ENCODE results near the gene MARS1.

Gene MARS1

DNA sequence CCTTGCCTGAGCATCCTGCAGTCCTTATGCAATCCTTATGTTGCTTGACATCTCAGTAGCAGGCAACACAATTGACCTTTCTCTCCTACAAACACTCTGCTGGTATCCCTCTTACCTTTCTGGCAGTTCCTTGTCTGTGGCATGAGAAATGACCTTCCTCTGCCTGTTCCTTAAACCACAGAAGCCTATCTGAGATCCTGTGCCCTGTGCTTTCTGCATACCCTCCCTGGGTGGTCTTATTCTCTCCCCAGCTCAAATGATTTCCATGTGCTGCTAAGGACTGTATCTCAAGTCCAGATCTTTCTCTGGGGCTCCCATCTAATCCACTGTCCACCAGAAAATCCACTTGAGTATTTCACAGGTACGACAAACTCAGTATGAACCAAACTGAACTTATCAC lies 6.2 kb upstream of the MARS1 start:
- H3K9ac ChIP-seq: no peak overlapping the region

GRCh38 chr12:57483466-57483865 lies 4.4 kb upstream of the MARS1 start:
- no peak for TF ChIP-seq CTCF (IDR thresholded peaks at IDR 0.05)
- Histone ChIP-seq H3K36me3 (ENCODE audit: control insufficient read depth, insufficient read depth, low read length) (no peaks in the 10 kb centered on the region), H3K27ac (no peak overlapping the region), H3K9ac (no peak overlapping the region), H3K4me3 (ENCODE audit: low read depth, low read length) (no peak overlapping the region), H3K79me2 (peaks cover 2% of the 10 kb centered on the region), H3K9me3 (ENCODE audit: control insufficient read depth, low read length) (no peaks in the 10 kb centered on the region), H3K4me2 (ENCODE audit: low read length) (no peak overlapping the region), H3K27me3 (ENCODE audit: control insufficient read depth, insufficient read depth, low read length) (no peaks in the 10 kb centered on the region), H3K4me1 (no peaks in the 10 kb centered on the region), H2AFZ (no peak overlapping the region)

More for the DNA sequence above, 6.2 kb upstream of the MARS1 start:
- no peaks in the 10 kb centered on the region for H3K9me3 ChIP-seq (ENCODE audit: control insufficient read depth, low read length)
- H3K79me2 ChIP-seq: no peaks in the 10 kb centered on the region
- no peak overlapping the region for H3K4me2 ChIP-seq (ENCODE audit: low read length)
- no peak overlapping the region for H3K4me3 ChIP-seq (ENCODE audit: low read depth, low read length)
- H3K27me3 ChIP-seq (ENCODE audit: control insufficient read depth, insufficient read depth, low read length): no peaks in the 10 kb centered on the region
- H2AFZ ChIP-seq: no peak overlapping the region
- no peaks in the 10 kb centered on the region for H3K36me3 ChIP-seq (ENCODE audit: control insufficient read depth, insufficient read depth, low read length)
- no peak for TF ChIP-seq CTCF (IDR thresholded peaks at IDR 0.05)
- H3K4me1 ChIP-seq: no peaks in the 10 kb centered on the region
- H3K27ac ChIP-seq: no peak overlapping the region

DNA sequence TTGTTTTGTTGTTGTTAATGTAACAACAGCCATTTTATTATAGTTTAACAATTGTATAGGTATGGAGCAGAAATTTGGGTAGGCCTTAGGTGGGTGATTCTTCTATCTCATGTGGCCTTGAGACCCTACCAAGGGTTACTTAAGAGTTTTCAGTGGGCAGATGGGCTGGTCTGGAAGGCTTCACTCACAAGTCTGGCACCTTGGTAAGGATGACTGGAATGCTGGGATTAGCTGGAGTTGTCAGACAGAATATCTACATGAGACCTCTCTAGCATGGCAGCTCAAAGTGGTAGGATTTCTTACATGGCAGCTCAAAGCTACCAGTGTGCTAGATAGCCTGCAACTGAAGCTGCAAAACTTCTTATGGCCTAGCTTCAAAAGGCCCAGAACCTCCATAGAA lies 2.2 kb upstream of the MARS1 start:
- Histone ChIP-seq H3K4me2 (ENCODE audit: low read length) (no peak overlapping the region), H3K79me2 (peaks cover 8% of the 10 kb centered on the region)
- TF ChIP-seq CTCF (IDR thresholded peaks at IDR 0.05): no peak

DNA sequence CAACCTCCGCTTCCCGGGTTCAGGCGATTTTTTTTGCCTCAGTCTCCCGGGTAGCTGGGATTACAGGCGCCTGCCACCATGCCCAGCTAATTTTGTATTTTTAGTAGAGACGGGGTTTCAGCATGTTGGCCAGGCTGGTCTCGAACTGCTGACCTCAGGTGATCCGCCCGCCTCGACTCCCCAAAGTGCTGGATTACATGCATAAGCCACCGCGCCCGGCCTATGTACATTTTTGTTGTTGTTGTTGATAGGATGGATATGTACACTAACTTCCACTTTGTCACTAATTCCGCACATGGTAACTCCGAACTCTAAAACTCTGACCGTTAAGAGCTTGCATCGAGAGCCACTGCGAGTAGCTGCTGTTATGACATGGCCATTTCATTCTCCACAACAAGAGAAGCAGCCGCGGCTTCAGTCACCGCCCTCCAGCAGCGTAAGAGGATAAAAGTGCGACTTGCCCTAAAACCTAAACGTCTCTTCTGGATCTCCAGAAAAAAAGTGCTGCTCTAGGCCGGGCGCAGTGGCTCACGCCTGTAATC lies 742 bp upstream of the MARS1 start:
- peaks cover 3% of the 10 kb centered on the region for H3K4me1 ChIP-seq
- H3K4me2 ChIP-seq (ENCODE audit: low read length): peak overlapping the region; percentile 52
- H3K9me3 ChIP-seq (ENCODE audit: control insufficient read depth, low read length): no peaks in the 10 kb centered on the region
- peak overlapping the region; percentile 89 for H3K4me3 ChIP-seq (ENCODE audit: low read depth, low read length)
- no peak overlapping the region for H3K27ac ChIP-seq
- H3K36me3 ChIP-seq (ENCODE audit: control insufficient read depth, insufficient read depth, low read length): no peaks in the 10 kb centered on the region
- peak overlapping the region; percentile 79 for H2AFZ ChIP-seq
- H3K79me2 ChIP-seq: peaks cover 8% of the 10 kb centered on the region
- H3K9ac ChIP-seq: no peak overlapping the region
- TF ChIP-seq CTCF (IDR thresholded peaks at IDR 0.05): no peak
- H3K27me3 ChIP-seq (ENCODE audit: control insufficient read depth, insufficient read depth, low read length): no peaks in the 10 kb centered on the region

More for the DNA sequence above, 2.2 kb upstream of the MARS1 start:
- Histone ChIP-seq H3K36me3 (ENCODE audit: control insufficient read depth, insufficient read depth, low read length) (no peaks in the 10 kb centered on the region), H3K4me3 (ENCODE audit: low read depth, low read length) (no peak overlapping the region), H3K4me1 (peaks cover 3% of the 10 kb centered on the region), H3K9me3 (ENCODE audit: control insufficient read depth, low read length) (no peaks in the 10 kb centered on the region), H3K27ac (no peak overlapping the region), H2AFZ (no peak overlapping the region), H3K27me3 (ENCODE audit: control insufficient read depth, insufficient read depth, low read length) (no peaks in the 10 kb centered on the region), H3K9ac (no peak overlapping the region)
